H1 (cell line): Measurements from ENCODE around the gene PGP. TPM values are rescaled to one million over a fixed set of nuclear protein-coding genes. Genes with fewer than 3 reads are reported as not detected.

Experiments
- CHD1 ChIP-seq: IDR thresholded peaks from 2 replicates; pipeline ENCODE4 v1.6.1; 2012; ENCODE audit warnings: low read depth, low read length, improper control_type of control experiment
- CHD7 ChIP-seq: fragments of 300-600 bp; sonication (generic); IDR thresholded peaks from 2 replicates; pipeline ENCODE4 v1.7.1; 2012; ENCODE audit warnings: low read length, moderate library complexity, mild to moderate bottlenecking, inconsistent platforms; ENCODE audit not compliant: insufficient replicate concordance
- E2F6 ChIP-seq: IDR thresholded peaks from 2 replicates; pipeline ENCODE4 v1.6.1; 2012; ENCODE audit warnings: inconsistent platforms
- JUN ChIP-seq: IDR thresholded peaks from 2 replicates; pipeline ENCODE4 v1.6.1; 2011; ENCODE audit warnings: low read depth, mild to moderate bottlenecking, improper control_type of control experiment, low read length
- JUND ChIP-seq: IDR thresholded peaks from 2 replicates; pipeline ENCODE4 v1.6.1; 2011; ENCODE audit warnings: mild to moderate bottlenecking, improper control_type of control experiment, low read length
- MAX ChIP-seq: IDR thresholded peaks from 2 replicates; pipeline ENCODE4 v1.6.1; 2012; ENCODE audit warnings: inconsistent platforms
- PHF8 ChIP-seq: fragments of 200-600 bp; sonication (generic); conservative IDR thresholded peaks from 2 replicates; pipeline ENCODE4 v1.7.1; 2012; ENCODE audit warnings: low read depth, mild to moderate bottlenecking, inconsistent platforms, low read length, moderate library complexity
- SP2 ChIP-seq: IDR thresholded peaks from 2 replicates; pipeline ENCODE4 v1.6.1; 2012; ENCODE audit warnings: mild to moderate bottlenecking, low read length, inconsistent platforms
- SRF ChIP-seq: IDR thresholded peaks from 2 replicates; pipeline ENCODE4 v1.6.1; 2011; ENCODE audit warnings: mild to moderate bottlenecking, low read depth, low read length, moderate library complexity
- TEAD4 ChIP-seq: IDR thresholded peaks from 2 replicates; pipeline ENCODE4 v1.6.1; 2012; ENCODE audit warnings: low read depth, low read length, inconsistent platforms, mixed read lengths
- polyA plus RNA-seq, 7 experiments: library from polyadenylated mRNA; depleted of rRNA in 3 of 7; stranded (reverse) in 5 of 7; unstranded in 2 of 7; fragments of >200 nt in 5 of 7; fragments of 200-250 nt in 2 of 7; gene quantifications; 1 replicate in 5 of 7; 2 replicates in 1 of 7; 4 replicates in 1 of 7; pipeline versions ENCODE4 v1.2.1 to v1.2.3, GENCODE V29; 2011 to 2013; ENCODE audit warnings: missing spikeins in 2 of 7, mixed read lengths in 2 of 7
- total RNA-seq: library from RNA; stranded (reverse); fragmentation: NEBNext Ultra II Directional; extraction: Animal tissue kit (Norgen Biotek cat#: 25700); gene quantifications from 2 replicates; pipeline ENCODE4 v1.2.1, GENCODE V29; 2021

The PGP gene
- total and polyA plus RNA-seq, 2 of the 8 experiments (the other 6 are each of a cell fraction or from before 2014, with no cell fraction given) = 30.9 to 55.9 TPM

DNA sequence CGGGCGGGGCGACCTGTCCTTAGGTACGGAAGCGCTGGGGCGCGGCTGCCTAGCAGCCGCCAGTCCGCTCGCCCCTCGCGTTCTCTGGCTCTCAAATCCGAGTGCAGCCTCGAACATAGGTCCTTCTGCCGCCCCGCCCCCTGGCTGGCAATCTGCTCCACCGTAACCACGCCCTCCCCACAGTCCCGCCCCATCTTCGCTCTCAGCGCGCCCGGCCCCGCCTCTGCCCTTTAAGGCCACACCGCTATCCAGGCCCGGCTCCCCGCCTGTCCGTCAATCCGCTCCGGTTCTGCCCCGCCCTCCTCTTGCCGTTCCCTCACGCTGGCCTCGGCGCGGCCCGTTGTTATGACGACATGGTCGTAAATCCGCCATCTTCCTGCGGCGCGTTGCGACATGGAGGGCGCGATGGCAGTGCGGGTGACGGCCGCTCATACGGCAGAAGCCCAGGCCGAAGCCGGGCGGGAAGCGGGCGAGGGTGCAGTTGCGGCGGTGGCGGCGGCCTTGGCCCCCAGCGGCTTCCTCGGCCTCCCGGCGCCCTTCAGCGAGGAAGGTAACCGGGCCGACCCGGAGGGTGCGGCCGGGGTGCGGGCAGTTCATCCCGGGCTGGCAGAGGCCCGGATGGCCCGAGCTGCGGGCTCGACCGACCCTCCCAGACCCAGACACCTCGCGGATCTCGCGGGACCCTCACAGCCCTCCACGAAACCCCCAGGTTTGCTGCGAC, 8.7 kb upstream of the PGP start, which contains the start of gene E4F1 (continued):
- no peak for TF ChIP-seq CHD7
- no peak for TF ChIP-seq CHD1
- TF ChIP-seq SRF = no peak
- TF ChIP-seq MAX = peak; percentile 67
- peak; percentile 100 for TF ChIP-seq PHF8
- TF ChIP-seq JUND = no peak
- TF ChIP-seq JUN = no peak
- no peak for TF ChIP-seq SP2
- no peak for TF ChIP-seq TEAD4
- TF ChIP-seq E2F6 = no peak
